GM21515 (cell line): ENCODE data around the gene GIT1.

ENCODE experiments used
- ATAC-seq: cut with Tn5 transposase; IDR thresholded peaks from one replicate; pipeline ENCODE4 v1.9.1; 2021; ENCODE audit not compliant: unreplicated experiment

The GIT1 gene

DNA sequence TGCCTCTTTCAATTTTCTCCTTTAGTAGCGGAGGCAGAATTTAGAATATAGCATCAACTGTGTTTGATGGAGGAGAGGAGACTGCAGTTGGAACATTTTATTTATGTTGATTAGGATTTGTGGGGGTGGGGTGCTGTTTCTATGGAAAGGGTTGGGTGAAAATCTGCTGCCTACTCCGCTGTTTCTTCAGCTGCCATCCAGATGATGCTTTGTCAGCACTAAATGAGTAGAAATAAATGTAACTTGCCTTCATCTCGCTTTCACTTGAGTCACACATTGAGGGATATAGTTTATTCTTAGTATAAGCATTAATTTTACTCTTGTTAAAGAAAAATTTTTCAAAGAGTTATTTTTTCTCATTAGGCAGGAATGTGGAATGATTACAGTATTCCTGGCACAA, 64.8 kb downstream of the GIT1 start:
- ATAC-seq, result no peak
